GM19328 (cell line): ENCODE measurements around the gene WSCD2.
"Not testable (repeated sequence)": the region's sequence is repeated elsewhere in the genome, so short reads cannot be mapped to it uniquely, and the experiment has no call there.

Source experiments
- ATAC-seq: cut with Tn5 transposase; IDR thresholded peaks from one replicate; pipeline ENCODE4 v1.9.1; 2021; ENCODE audit warnings: mild to moderate bottlenecking, moderate library complexity; ENCODE audit not compliant: unreplicated experiment

WSCD2 gene

GRCh38 chr12:108193493-108193892 lies 64.4 kb downstream of the WSCD2 start:
- no peak for ATAC-seq

- no peak for ATAC-seq
These were observed 64.8 kb downstream of the WSCD2 start for GRCh38 chr12:108193917-108194316.

- ATAC-seq: no peak
These were observed 65.5 kb downstream of the WSCD2 start for GRCh38 chr12:108194585-108194984.

- no peak for ATAC-seq
These were observed 67.2 kb downstream of the WSCD2 start for GRCh38 chr12:108196319-108196718.

- ATAC-seq: no peak
These were observed 67.8 kb downstream of the WSCD2 start for GRCh38 chr12:108196921-108197320.

- ATAC-seq: no peak
These were observed 69.0 kb downstream of the WSCD2 start for GRCh38 chr12:108198043-108198442.

- ATAC-seq: no peak
These were observed 70.0 kb downstream of the WSCD2 start for GRCh38 chr12:108199106-108199505.

- ATAC-seq: no peak
These were observed 72.7 kb downstream of the WSCD2 start for GRCh38 chr12:108201808-108202207.

GRCh38 chr12:108204117-108204987 lies 75.3 kb downstream of the WSCD2 start:
- no peak for ATAC-seq

- ATAC-seq: no peak
These were observed 76.8 kb downstream of the WSCD2 start for GRCh38 chr12:108205864-108206263.

GRCh38 chr12:108207791-108208730 lies 79.0 kb downstream of the WSCD2 start:
- no peak for ATAC-seq

GRCh38 chr12:108210001-108210400 lies 80.9 kb downstream of the WSCD2 start:
- no peak for ATAC-seq

GRCh38 chr12:108211157-108211556 lies 82.1 kb downstream of the WSCD2 start:
- ATAC-seq: no peak

GRCh38 chr12:108213871-108214445 lies 84.9 kb downstream of the WSCD2 start:
- no peak for ATAC-seq

- no peak for ATAC-seq
These were observed 85.4 kb downstream of the WSCD2 start for GRCh38 chr12:108214486-108214885.

- ATAC-seq: no peak
These were observed 86.4 kb downstream of the WSCD2 start for GRCh38 chr12:108215458-108215857.

GRCh38 chr12:108218921-108219320 lies 89.8 kb downstream of the WSCD2 start:
- no peak for ATAC-seq

- not testable (repeated sequence) for ATAC-seq
These were observed 96.0 kb downstream of the WSCD2 start for GRCh38 chr12:108225101-108225500.

GRCh38 chr12:108226866-108227265 lies 97.8 kb downstream of the WSCD2 start:
- ATAC-seq: no peak

GRCh38 chr12:108228746-108229145 lies 99.7 kb downstream of the WSCD2 start:
- no peak for ATAC-seq
